Heart left ventricle (tissue), 16 donors: Measurements from ENCODE around the gene EFHC1. TPM values are rescaled to one million over a fixed set of nuclear protein-coding genes. Genes with fewer than 3 reads are reported as not detected.

Source experiments
- ATAC-seq, 4 donors: fragments of 200-7000 bp; cut with Tn5 transposase; one replicate each; pipeline ENCODE4 v1.9.1; 2020 to 2022; ENCODE audit warnings: moderate library complexity in 4 of 4, mild to moderate bottlenecking in 3 of 4, moderate number of reproducible peaks in 1 of 4
- DNase-seq, 5 donors: peaks; one replicate each; pipeline ENCODE4 v3.0.0-alpha.2; 2020
- H3K27ac ChIP-seq, 12 donors: fragments of 200-600 bp; sonication (generic) in 4 of 12; one replicate each; pipeline versions ENCODE4 v1.5.0 to v1.8.0; 2016 to 2022; ENCODE audit warnings: mild to moderate bottlenecking in 2 of 12
- H3K27me3 ChIP-seq, 9 donors: fragments of 200-600 bp; sonication (generic) in 2 of 9; one replicate each; pipeline versions ENCODE4 v1.5.1 to v1.8.0; 2016 to 2022; ENCODE audit warnings: mild to moderate bottlenecking in 3 of 9
- H3K36me3 ChIP-seq, 9 donors: fragments of 200-600 bp; sonication (generic) in 2 of 9; one replicate each; pipeline versions ENCODE4 v1.5.0 to v1.8.0; 2018 to 2022; ENCODE audit warnings: mild to moderate bottlenecking in 2 of 9
- H3K4me1 ChIP-seq, 12 donors: fragments of 200-600 bp; sonication (generic) in 4 of 12; one replicate each; pipeline versions ENCODE4 v1.5.0 to v1.8.0; 2016 to 2022; ENCODE audit warnings: mild to moderate bottlenecking in 3 of 12
- H3K4me3 ChIP-seq, 12 donors: fragments of 200-600 bp; sonication (generic) in 4 of 12; one replicate each; pipeline versions ENCODE4 v1.5.0 to v1.8.0; 2017 to 2022; ENCODE audit warnings: mild to moderate bottlenecking in 9 of 12, moderate library complexity in 4 of 12
- H3K9me3 ChIP-seq, 12 donors: fragments of 200-600 bp; sonication (generic) in 4 of 12; one replicate each; pipeline versions ENCODE4 v1.5.0 to v1.8.0; 2016 to 2022; ENCODE audit warnings: mild to moderate bottlenecking in 1 of 12
- CTCF ChIP-seq, 12 donors: fragments of 200-600 bp; sonication (generic) in 4 of 12; IDR thresholded peaks; one replicate each; pipeline versions ENCODE4 v1.5.0 to v1.8.0; 2018 to 2022; ENCODE audit warnings: antibody characterized with exemption in 12 of 12, mild to moderate bottlenecking in 5 of 12
- POLR2A ChIP-seq, 2 donors: fragments of 450-650 bp; IDR thresholded peaks; one replicate each; pipeline ENCODE4 v1.6.1; 2017; ENCODE audit warnings: antibody characterized with exemption in 2 of 2, mild to moderate bottlenecking in 2 of 2, moderate library complexity in 2 of 2
- WGBS, 4 donors: extraction: QIAGEN DNeasy Blood & Tissue Kit in 2 of 4; methylation state at CpG; one replicate each; pipeline versions ENCODE4 v1.1.5 to v1.1.7; 2013 to 2018; 5-methylcytosine and 5-hydroxymethylcytosine counted together
- intact Hi-C, 10 donors: fragments of 100-400 bp; cut with DNase I; formaldehyde crosslinking; loops; one replicate each; pipeline versions ENCODE4 v1.11.1 to v1.14.2; 2022
- polyA plus RNA-seq, 2 donors: library from polyadenylated mRNA; stranded (reverse); fragments of 200-250 nt; gene quantifications; one replicate each; pipeline ENCODE4 v1.2.3, GENCODE V29; 2013
- total RNA-seq, 9 donors: library from RNA; depleted of rRNA in 2 of 9; stranded (reverse); fragments of >200 nt in 2 of 9; fragmentation: NEBNext Ultra II Directional in 3 of 9; extraction: Animal tissue kit (Norgen Biotek cat#: 25700) in 3 of 9; gene quantifications; one replicate each; pipeline versions ENCODE4 v1.1.0 to v1.2.4, GENCODE V29; 2016 to 2023
- donor health status: ischemic (EF 13 %, LVEDD 7.1; RV severe dilation, severe dysfunction).
- donor health status: healthy with polysubstance abuse.
- donor health status: DM: no; HTN: yes; CAD: no.
- donor health status: DM: no; HTN: no; CAD: no.
- donor health status: ischemic (EF 25% LVEDD 6.9; RV normal size, moderate dysfunction).
- donor health status: ischemic (EF 25% LVEDD 5.7; RV mildly dilated, moderate dysfunction).
- donor health status: healthy.
- donor health status: DM: yes; HTN: yes; CAD: no.
- donor health status: ischemic (EF 35%, LVEDD 5.7; RV mildly dilated, moderate dysfunction).
- donor health status: nonischemic (EF 11% LVEDD 7.7; RV severe dilation, severe dysfunction).
- donor health status: DM: yes; HTN: yes; CAD: no.
- donor health status: PGD.
- donor health status: ischemic (EF 29% LVEDD 5.4; RV normal size, mild dysfunction).
- donor health status: nonischemic (EF 23%, LVEDD 6.1; RV moderate dilation, normal function).

The EFHC1 gene
- total and polyA plus RNA-seq, 11 donors = 2.6 to 14.4 (median 4.3) TPM

GRCh38 chr6:52494298-52495072 lies 74.3 kb downstream of the EFHC1 start:
- TF ChIP-seq CTCF (IDR thresholded peaks at IDR 0.05) (no peak), POLR2A (IDR thresholded peaks at IDR 0.05) (no peak)
- intact Hi-C loops = loop anchor here in 6 of 10 donors (5.0 to 10.0 kb wide), 3 partner anchors 72 to 170 kb away; partner anchors contain the start of gene EFHC1 (in 3 of the 6)
- WGBS, 4 donors = 97 to 99% (median 97%) methylated on average over 7 of the region's 7 CpGs
- no peak for DNase-seq
- Histone ChIP-seq H3K27me3 (no peaks in the 10 kb centered on the region), H3K4me3 (no peak overlapping the region), H3K9me3 (peaks cover 0 to 4% (median 0%) of the 10 kb centered on the region in 12 donors), H3K4me1 (peaks cover 0 to 44% (median 26%) of the 10 kb centered on the region in 12 donors), H3K36me3 (peaks cover 0 to 7% (median 0%) of the 10 kb centered on the region in 9 donors), H3K27ac (no peak overlapping the region)
- no peak for ATAC-seq

GRCh38 chr6:52495922-52496321 lies 75.8 kb downstream of the EFHC1 start:
- no peak for TF ChIP-seq CTCF (IDR thresholded peaks at IDR 0.05)
- no peak for TF ChIP-seq POLR2A (IDR thresholded peaks at IDR 0.05)
- no peak overlapping the region for H3K27ac ChIP-seq
- H3K4me3 ChIP-seq = no peak overlapping the region
- peaks cover 0 to 4% (median 0%) of the 10 kb centered on the region in 12 donors for H3K9me3 ChIP-seq
- intact Hi-C loops = loop anchor here in 6 of 10 donors (5.0 to 10.0 kb wide), 3 partner anchors 74 to 169 kb away; partner anchors contain the start of gene EFHC1 (in 3 of the 6)
- 70 to 79% (median 77%) methylated on average over 3 of the region's 3 CpGs for WGBS, 4 donors
- peaks cover 0 to 4% (median 0%) of the 10 kb centered on the region in 9 donors for H3K36me3 ChIP-seq
- no peak for ATAC-seq
- H3K27me3 ChIP-seq = no peaks in the 10 kb centered on the region
- peaks cover 0 to 48% (median 28%) of the 10 kb centered on the region in 12 donors for H3K4me1 ChIP-seq
- no peak for DNase-seq

GRCh38 chr6:52496631-52497030 lies 76.5 kb downstream of the EFHC1 start:
- Histone ChIP-seq H3K4me3 (no peak overlapping the region), H3K36me3 (peaks cover 0 to 11% (median under 1%) of the 10 kb centered on the region in 9 donors), H3K4me1 (peaks cover 0 to 48% (median 28%) of the 10 kb centered on the region in 12 donors), H3K9me3 (peaks cover 0 to 4% (median 0%) of the 10 kb centered on the region in 12 donors), H3K27me3 (no peaks in the 10 kb centered on the region), H3K27ac (no peak overlapping the region)
- 91 to 97% (median 95%) methylated on average over 2 of the region's 2 CpGs for WGBS, 4 donors
- ATAC-seq = no peak
- TF ChIP-seq CTCF (IDR thresholded peaks at IDR 0.05) (no peak), POLR2A (IDR thresholded peaks at IDR 0.05) (no peak)
- intact Hi-C loops = loop anchor here in 6 of 10 donors (5.0 to 10.0 kb wide), 3 partner anchors 74 to 168 kb away; partner anchors contain the start of gene EFHC1 (in 3 of the 6)
- DNase-seq = no peak
